ENCODE data around the gene SLC6A6.
"Not testable (repeated sequence)": the region's sequence is repeated elsewhere in the genome, so short reads cannot be mapped to it uniquely, and the experiment has no call there.

SLC6A6 gene

GRCh38 chr3:14510838-14511622 is 108.6 kb downstream of the SLC6A6 start:
- peak in 1 of 2 donors; percentile 5 for DNase-seq

GRCh38 chr3:14511623-14512280 is 109.3 kb downstream of the SLC6A6 start:
- DNase-seq = peak in 1 of 2 donors; percentile 3

- DNase-seq = no peak
Measured at GRCh38 chr3:14512281-14512941, 110.0 kb downstream of the SLC6A6 start.

- DNase-seq = peak in 1 of 2 donors; percentile 9
Measured at GRCh38 chr3:14512942-14513327, 110.5 kb downstream of the SLC6A6 start.

- DNase-seq = peak in 1 of 2 donors; percentile 8
Measured at GRCh38 chr3:14513566-14514322, 111.3 kb downstream of the SLC6A6 start.

- no peak for DNase-seq
Measured at GRCh38 chr3:14514323-14514720, 111.9 kb downstream of the SLC6A6 start.

GRCh38 chr3:14515526-14515925 is 113.1 kb downstream of the SLC6A6 start:
- DNase-seq = not testable (repeated sequence)

- DNase-seq = no peak
Measured at GRCh38 chr3:14516738-14517345, 114.4 kb downstream of the SLC6A6 start.

- DNase-seq = no peak
Measured at GRCh38 chr3:14517601-14518431, 115.4 kb downstream of the SLC6A6 start.

GRCh38 chr3:14518432-14518802 is 116.0 kb downstream of the SLC6A6 start:
- DNase-seq = no peak

GRCh38 chr3:14518893-14519292 is 116.5 kb downstream of the SLC6A6 start:
- no peak for DNase-seq

- DNase-seq = no peak
Measured at GRCh38 chr3:14519406-14519805, 117.0 kb downstream of the SLC6A6 start.

GRCh38 chr3:14520149-14520548 is 117.7 kb downstream of the SLC6A6 start:
- no peak for DNase-seq

GRCh38 chr3:14520967-14521366 is 118.6 kb downstream of the SLC6A6 start:
- no peak for DNase-seq

- no peak for DNase-seq
Measured at GRCh38 chr3:14521611-14522010, 119.2 kb downstream of the SLC6A6 start.

- DNase-seq = no peak
Measured at GRCh38 chr3:14522129-14522691, 119.8 kb downstream of the SLC6A6 start.

GRCh38 chr3:14522768-14523167 is 120.4 kb downstream of the SLC6A6 start:
- no peak for DNase-seq

- no peak for DNase-seq
Measured at GRCh38 chr3:14523792-14524191, 121.4 kb downstream of the SLC6A6 start.

- DNase-seq = no peak
Measured at GRCh38 chr3:14524311-14524711, 121.9 kb downstream of the SLC6A6 start.

- DNase-seq = no peak
Measured at GRCh38 chr3:14524920-14525660, 122.7 kb downstream of the SLC6A6 start.
